Fibroblast of villous mesenchyme (primary cell): ENCODE data around the gene CAMKMT. TPM values are rescaled to one million over a fixed set of nuclear protein-coding genes. Genes with fewer than 3 reads are reported as not detected.

Source experiments
- DNase-seq: peaks from one replicate; pipeline ENCODE4 v3.0.0-alpha.2; 2010; ENCODE audit warnings: low read depth
- H3K4me3 ChIP-seq: 2 replicates; pipeline ENCODE4 v1.5.1; 2011; ENCODE audit warnings: low read depth, mild to moderate bottlenecking, low read length
- CTCF ChIP-seq: IDR thresholded peaks from 2 replicates; pipeline ENCODE4 v1.5.1; 2012; ENCODE audit warnings: low read depth, mild to moderate bottlenecking, low read length; ENCODE audit not compliant: insufficient read depth
- total RNA-seq: library from RNA; depleted of rRNA; stranded (reverse); fragments of >200 nt; gene quantifications from 2 replicates; pipeline ENCODE4 v1.2.3, GENCODE V29; 2012

CAMKMT gene
- total RNA-seq, 1 donor: 9.9 TPM

- DNase-seq: peak; percentile 4
- no peak overlapping the region for H3K4me3 ChIP-seq
- TF ChIP-seq CTCF: no peak
These were observed 378.9 kb downstream of the CAMKMT start for GRCh38 chr2:44740678-44741077.

GRCh38 chr2:44741507-44741906, 379.8 kb downstream of the CAMKMT start:
- no peak for TF ChIP-seq CTCF

GRCh38 chr2:44742057-44742456, 380.3 kb downstream of the CAMKMT start:
- H3K4me3 ChIP-seq: no peak overlapping the region
- no peak for DNase-seq
- no peak for TF ChIP-seq CTCF

More at GRCh38 chr2:44741507-44741906, 379.8 kb downstream of the CAMKMT start:
- H3K4me3 ChIP-seq: no peak overlapping the region
- DNase-seq: no peak

GRCh38 chr2:44743473-44743872, 381.7 kb downstream of the CAMKMT start:
- no peak for DNase-seq
- TF ChIP-seq CTCF: no peak
- H3K4me3 ChIP-seq: no peak overlapping the region

- H3K4me3 ChIP-seq: no peak overlapping the region
- no peak for DNase-seq
These were observed 383.5 kb downstream of the CAMKMT start for GRCh38 chr2:44744961-44745892.

GRCh38 chr2:44745922-44746766, 384.4 kb downstream of the CAMKMT start:
- TF ChIP-seq CTCF: no peak

More at GRCh38 chr2:44744961-44745892, 383.5 kb downstream of the CAMKMT start:
- no peak for TF ChIP-seq CTCF

More at GRCh38 chr2:44745922-44746766, 384.4 kb downstream of the CAMKMT start:
- no peak for DNase-seq
- no peak overlapping the region for H3K4me3 ChIP-seq
